GM18520 (cell line): ENCODE data around the gene CPLX4.
"Not testable (repeated sequence)": the region's sequence is repeated elsewhere in the genome, so short reads cannot be mapped to it uniquely, and the experiment has no call there.

Source experiments
- ATAC-seq: cut with Tn5 transposase; IDR thresholded peaks from one replicate; pipeline ENCODE4 v1.9.1; 2021; ENCODE audit not compliant: unreplicated experiment

The CPLX4 gene

GRCh38 chr18:59271606-59272220, 46.7 kb downstream of the CPLX4 start:
- no peak for ATAC-seq

GRCh38 chr18:59270689-59271257, 47.7 kb downstream of the CPLX4 start:
- ATAC-seq = no peak

- ATAC-seq = no peak
These were observed 48.8 kb downstream of the CPLX4 start for GRCh38 chr18:59269563-59270119.

GRCh38 chr18:59268721-59269562, 49.5 kb downstream of the CPLX4 start:
- no peak for ATAC-seq

GRCh38 chr18:59268127-59268720, 50.2 kb downstream of the CPLX4 start:
- ATAC-seq = no peak

- ATAC-seq = no peak
These were observed 50.8 kb downstream of the CPLX4 start for GRCh38 chr18:59267503-59268126.

- no peak for ATAC-seq
These were observed 51.5 kb downstream of the CPLX4 start for GRCh38 chr18:59266886-59267502.

- ATAC-seq = no peak
These were observed 52.0 kb downstream of the CPLX4 start for GRCh38 chr18:59266459-59266858.

GRCh38 chr18:59265974-59266369, 52.5 kb downstream of the CPLX4 start:
- ATAC-seq = no peak

- ATAC-seq = no peak
These were observed 53.0 kb downstream of the CPLX4 start for GRCh38 chr18:59265246-59265973.

- ATAC-seq = no peak
These were observed 53.7 kb downstream of the CPLX4 start for GRCh38 chr18:59264651-59265245.

- ATAC-seq = no peak
These were observed 54.3 kb downstream of the CPLX4 start for GRCh38 chr18:59264121-59264571.

GRCh38 chr18:59263661-59264060, 54.8 kb downstream of the CPLX4 start:
- ATAC-seq = no peak

GRCh38 chr18:59262243-59262642, 56.2 kb downstream of the CPLX4 start:
- ATAC-seq = not testable (repeated sequence)

- not testable (repeated sequence) for ATAC-seq
These were observed 56.6 kb downstream of the CPLX4 start for GRCh38 chr18:59261842-59262241.

- not testable (repeated sequence) for ATAC-seq
These were observed 63.0 kb downstream of the CPLX4 start for GRCh38 chr18:59255491-59255890.

GRCh38 chr18:59249199-59249774, 69.2 kb downstream of the CPLX4 start:
- no peak for ATAC-seq

GRCh38 chr18:59246796-59247195, 71.7 kb downstream of the CPLX4 start:
- no peak for ATAC-seq
